NCI-H146 (cell line): ENCODE data around the gene TTC39A.
"Not testable (repeated sequence)": the region's sequence is repeated elsewhere in the genome, so short reads cannot be mapped to it uniquely, and the experiment has no call there.

Source experiments
- DNase-seq: peaks from one replicate; lab custom pipeline; 2025; lab: John Stamatoyannopoulos, UW

The TTC39A gene

GRCh38 chr1:51266791-51267190 lies 63.6 kb downstream of the TTC39A start:
- DNase-seq: no peak

GRCh38 chr1:51266181-51266580 lies 64.2 kb downstream of the TTC39A start:
- no peak for DNase-seq

- no peak for DNase-seq
Measured at GRCh38 chr1:51265618-51266017, 64.7 kb downstream of the TTC39A start.

GRCh38 chr1:51264451-51264850 lies 65.9 kb downstream of the TTC39A start:
- DNase-seq: no peak

GRCh38 chr1:51263147-51263877 lies 67.0 kb downstream of the TTC39A start:
- no peak for DNase-seq

GRCh38 chr1:51255331-51255730 lies 75.0 kb downstream of the TTC39A start:
- no peak for DNase-seq

GRCh38 chr1:51253691-51254090 lies 76.7 kb downstream of the TTC39A start:
- DNase-seq: no peak

- DNase-seq: no peak
Measured at GRCh38 chr1:51252366-51252765, 78.0 kb downstream of the TTC39A start.

- DNase-seq: not testable (repeated sequence)
Measured at GRCh38 chr1:51251165-51251564, 79.2 kb downstream of the TTC39A start.

GRCh38 chr1:51250729-51251128 lies 79.6 kb downstream of the TTC39A start:
- not testable (repeated sequence) for DNase-seq

GRCh38 chr1:51249445-51249844 lies 80.9 kb downstream of the TTC39A start:
- no peak for DNase-seq

- DNase-seq: no peak
Measured at GRCh38 chr1:51247499-51247898, 82.9 kb downstream of the TTC39A start.

- DNase-seq: no peak
Measured at GRCh38 chr1:51247022-51247421, 83.3 kb downstream of the TTC39A start.

GRCh38 chr1:51242546-51242945 lies 87.8 kb downstream of the TTC39A start:
- DNase-seq: no peak

GRCh38 chr1:51241119-51241518 lies 89.2 kb downstream of the TTC39A start:
- no peak for DNase-seq

- no peak for DNase-seq
Measured at GRCh38 chr1:51240084-51240483, 90.3 kb downstream of the TTC39A start.

GRCh38 chr1:51238034-51238403 lies 92.3 kb downstream of the TTC39A start:
- peak; percentile 18 for DNase-seq

GRCh38 chr1:51237351-51238033 lies 92.9 kb downstream of the TTC39A start:
- no peak for DNase-seq
